IMR-90 (cell line): ENCODE measurements around the gene COLEC11. TPM values are rescaled to one million over a fixed set of nuclear protein-coding genes. Genes with fewer than 3 reads are reported as not detected.

Experiments
- ATAC-seq: fragments of 200-7000 bp; cut with Tn5 transposase; 2 replicates; pipeline ENCODE4 v1.9.1; 2020; ENCODE audit warnings: low read depth, mild to moderate bottlenecking, moderate library complexity
- BruUV-seq: library from RNA; stranded (reverse); fragments of 400-500 nt; replicated peaks from 2 replicates; lab custom pipeline; 2021; lab: Mats Ljungman, UMichigan
- CTCF ChIA-PET: fragments of 300-600 bp; formaldehyde crosslinking; extraction: SDS; loops from one replicate; lab custom pipeline; 2021; ENCODE audit warnings: antibody characterized with exemption; lab: Yijun Ruan, JAX
- POLR2A ChIA-PET: fragments of 300-600 bp; sonication (Branson Sonifier 250); formaldehyde crosslinking; loops from one replicate; lab custom pipeline; 2022; ENCODE audit warnings: antibody characterized with exemption; ENCODE audit not compliant: unreplicated experiment; lab: Charles Lee
- DNase-seq: peaks from one replicate; pipeline ENCODE4 v3.0.0; 2013
- H2AFZ ChIP-seq: replicated peaks from 2 replicates; pipeline ENCODE3; 2013; ENCODE audit warnings: low read length, mild to moderate bottlenecking; ENCODE audit not compliant: poor library complexity
- H2AK5ac ChIP-seq: 2 replicates; pipeline ENCODE4 v1.6.1; 2013; ENCODE audit warnings: low read depth, low read length, inconsistent platforms
- H2AK9ac ChIP-seq: replicated peaks from 2 replicates; pipeline ENCODE3; 2013; ENCODE audit warnings: mild to moderate bottlenecking, low read depth, low read length, moderate library complexity; ENCODE audit not compliant: poor library complexity
- H2BK120ac ChIP-seq: 2 replicates; pipeline ENCODE4 v1.6.1; 2013; ENCODE audit warnings: low read depth, low read length, inconsistent platforms
- H2BK15ac ChIP-seq: 3 replicates; pipeline ENCODE4 v1.6.1; 2013; ENCODE audit warnings: low read depth, low read length, inconsistent platforms
- H2BK20ac ChIP-seq: 2 replicates; pipeline ENCODE4 v1.6.1; 2013; ENCODE audit warnings: low read depth, mild to moderate bottlenecking, inconsistent platforms, low read length, moderate library complexity
- H2BK5ac ChIP-seq: 2 replicates; pipeline ENCODE4 v1.6.1; 2013; ENCODE audit warnings: mild to moderate bottlenecking, low read depth, low read length, inconsistent platforms; ENCODE audit not compliant: poor library complexity, severe bottlenecking
- H3K14ac ChIP-seq: replicated peaks from 2 replicates; pipeline ENCODE4 v1.6.1; 2013; ENCODE audit warnings: low read depth, low read length, inconsistent platforms
- H3K18ac ChIP-seq: 2 replicates; pipeline ENCODE4 v1.6.1; 2013; ENCODE audit warnings: low read depth, low read length, control low read depth
- H3K23ac ChIP-seq: 2 replicates; pipeline ENCODE4 v1.6.1; 2013; ENCODE audit warnings: low read depth, low read length, inconsistent platforms
- H3K27ac ChIP-seq: 2 replicates; pipeline ENCODE4 v1.5.1; 2013; ENCODE audit warnings: mild to moderate bottlenecking, control low read depth, low read length; ENCODE audit not compliant: insufficient read depth
- H3K27me3 ChIP-seq: 2 replicates; pipeline ENCODE4 v1.6.1; 2013; ENCODE audit warnings: low read length; ENCODE audit not compliant: control insufficient read depth, insufficient read depth
- H3K36me3 ChIP-seq: 2 replicates; pipeline ENCODE4 v1.6.1; 2013; ENCODE audit warnings: low read length, mixed read lengths; ENCODE audit not compliant: control insufficient read depth, insufficient read depth
- H3K4ac ChIP-seq: 2 replicates; pipeline ENCODE4 v1.6.1; 2013; ENCODE audit warnings: low read depth, low read length, inconsistent platforms
- H3K4me1 ChIP-seq: 2 replicates; pipeline ENCODE4 v1.6.1; 2013; ENCODE audit warnings: low read length, mixed read lengths; ENCODE audit not compliant: control insufficient read depth, insufficient read depth
- H3K4me2 ChIP-seq: 2 replicates; pipeline ENCODE4 v1.6.1; 2013; ENCODE audit warnings: low read depth, mild to moderate bottlenecking, control low read depth, low read length, moderate library complexity
- H3K4me3 ChIP-seq: 2 replicates; pipeline ENCODE4 v1.5.1; 2013; ENCODE audit warnings: low read depth, mild to moderate bottlenecking, control low read depth, low read length, moderate library complexity; ENCODE audit not compliant: insufficient read depth
- H3K56ac ChIP-seq: 2 replicates; pipeline ENCODE4 v1.6.1; 2013; ENCODE audit warnings: low read length, inconsistent platforms; ENCODE audit not compliant: insufficient read depth; ENCODE audit errors: extremely low read depth
- H3K79me1 ChIP-seq, 2 experiments: 2 replicates each; pipeline ENCODE4 v1.6.1; 2013; ENCODE audit warnings: low read length in 2 of 2, inconsistent platforms in 1 of 2, low read depth in 1 of 2
- H3K9ac ChIP-seq: 2 replicates; pipeline ENCODE4 v1.6.1; 2013; ENCODE audit warnings: low read depth, low read length, control low read depth
- H3K9me1 ChIP-seq: 2 replicates; pipeline ENCODE4 v1.6.1; 2013; ENCODE audit warnings: low read length, inconsistent platforms; ENCODE audit not compliant: insufficient read depth
- H3K9me3 ChIP-seq: 2 replicates; pipeline ENCODE4 v1.6.1; 2013; ENCODE audit warnings: low read length; ENCODE audit not compliant: control insufficient read depth, insufficient read depth
- H4K20me1 ChIP-seq: 2 replicates; pipeline ENCODE4 v1.6.1; 2013; ENCODE audit warnings: low read length, inconsistent platforms; ENCODE audit not compliant: insufficient read depth
- H4K5ac ChIP-seq: 2 replicates; pipeline ENCODE4 v1.6.1; 2013; ENCODE audit warnings: mild to moderate bottlenecking, low read depth, low read length, control low read depth
- H4K8ac ChIP-seq, 2 experiments: 2 replicates each; pipeline ENCODE4 v1.6.1; 2013; ENCODE audit warnings: low read depth in 2 of 2, low read length in 2 of 2, control low read depth in 1 of 2, inconsistent platforms in 1 of 2
- H4K91ac ChIP-seq: 2 replicates; pipeline ENCODE4 v1.6.1; 2013; ENCODE audit warnings: low read depth, low read length, inconsistent platforms; ENCODE audit not compliant: insufficient read depth
- BHLHE40 ChIP-seq: fragments of 150-350 bp; IDR thresholded peaks from 2 replicates; pipeline ENCODE4 v1.6.1; 2016; ENCODE audit warnings: mild to moderate bottlenecking, low read depth, low read length
- CTCF ChIP-seq: conservative IDR thresholded peaks from 2 replicates; pipeline ENCODE4 v1.5.1; 2012; ENCODE audit warnings: mild to moderate bottlenecking, low read depth, low read length, improper control_type of control experiment
- MXI1 ChIP-seq: IDR thresholded peaks from 2 replicates; pipeline ENCODE4 v1.6.1; 2012; ENCODE audit warnings: low read depth, mild to moderate bottlenecking, low read length, moderate library complexity, borderline replicate concordance
- RAD21 ChIP-seq: IDR thresholded peaks from 2 replicates; pipeline ENCODE4 v1.6.1; 2012; ENCODE audit warnings: low read length, improper control_type of control experiment
- SMC3 ChIP-seq: fragments of 150-350 bp; IDR thresholded peaks from 2 replicates; pipeline ENCODE4 v1.6.1; 2016; ENCODE audit warnings: low read depth, mild to moderate bottlenecking, antibody characterized with exemption, low read length, moderate library complexity
- WGBS, 2 experiments: methylation state at CpG; one replicate each; pipeline versions ENCODE4 v1.1.5 to v1.1.7; 2013; ENCODE audit warnings: missing lambda C conversion rate in 2 of 2; ENCODE audit not compliant: insufficient read length in 1 of 2; ENCODE audit errors: extremely low coverage in 2 of 2; 5-methylcytosine and 5-hydroxymethylcytosine counted together
- dilution Hi-C: fragments of 300-500 bp; cut with HindIII; formaldehyde crosslinking; loops from one replicate; pipeline ENCODE4 v1.14.3; 2018; ENCODE audit warnings: low sequenced_read_pairs; ENCODE audit not compliant: unreplicated experiment
- in situ Hi-C: fragments of 300-500 bp; cut with MboI; formaldehyde crosslinking; loops from 3 replicates; pipeline ENCODE4 v1.14.3; 2019; ENCODE audit warnings: low sequenced_read_pairs, inconsistent platforms, mixed read lengths
- intact Hi-C: fragments of 100-400 bp; cut with micrococcal nuclease; formaldehyde crosslinking; loops from 2 replicates; pipeline ENCODE4 v1.10.0; 2022
- polyA plus RNA-seq, 3 experiments: library from polyadenylated mRNA; depleted of rRNA; stranded (reverse); fragments of >200 nt; gene quantifications; 2 replicates each; pipeline ENCODE4 v1.2.3, GENCODE V29; 2012; ENCODE audit warnings: low replicate concordance in 1 of 3
- total RNA-seq: library from RNA; depleted of rRNA; stranded (reverse); fragments of >200 nt; gene quantifications from 2 replicates; pipeline ENCODE4 v1.2.3, GENCODE V29; 2012

The COLEC11 gene
- total and polyA plus RNA-seq, 2 of the 4 experiments (the other 2 are of a cell fraction): under 0.01 to 0.24 TPM

GRCh38 chr2:3675687-3676086 is 80.8 kb downstream of the COLEC11 start (continued):
- no peak for TF ChIP-seq BHLHE40
- no peak for TF ChIP-seq SMC3
- TF ChIP-seq RAD21: no peak

DNA sequence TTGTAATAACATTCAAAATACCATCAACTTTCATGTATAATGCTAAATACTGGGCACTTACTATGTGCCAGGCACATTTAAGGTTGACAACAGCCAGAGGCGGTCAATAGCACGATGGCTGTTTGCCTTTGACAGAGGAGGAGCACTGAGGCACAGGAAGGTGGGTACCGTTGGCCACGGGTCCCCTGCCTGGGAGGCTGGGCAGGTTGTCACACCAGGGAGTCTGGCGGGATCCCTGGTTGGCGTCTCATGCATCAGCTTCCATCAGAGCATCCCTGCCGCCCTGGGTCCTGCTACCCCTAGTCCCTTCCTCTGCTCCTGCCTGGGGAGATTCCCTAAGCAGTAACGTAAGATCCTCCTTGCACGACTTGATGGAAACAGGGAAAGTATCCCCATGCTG is 82.5 kb downstream of the COLEC11 start:
- dilution Hi-C loops: no loop called here
- Histone ChIP-seq H3K9ac (no peak overlapping the region), H4K91ac (no peak overlapping the region), H2BK15ac (no peak overlapping the region), H2AK9ac (no peak overlapping the region), H3K18ac (no peak overlapping the region), H2AK5ac (no peak overlapping the region), H4K20me1 (no peaks in the 10 kb centered on the region), H4K5ac (no peak overlapping the region), H3K23ac (no peak overlapping the region), H3K9me3 (no peaks in the 10 kb centered on the region), H3K4me2 (no peak overlapping the region), H3K4me3 (no peak overlapping the region), H3K56ac (no peak overlapping the region), H3K14ac (no peak overlapping the region), H2BK120ac (no peak overlapping the region), H4K8ac (no peak overlapping the region), H2BK20ac (no peak overlapping the region), H3K27me3 (peaks cover 8% of the 10 kb centered on the region), H3K79me1 (no peaks in the 10 kb centered on the region), H3K27ac (no peak overlapping the region), H3K4me1 (no peaks in the 10 kb centered on the region), H2AFZ (no peak overlapping the region), H2BK5ac (no peak overlapping the region), H3K4ac (no peak overlapping the region), H3K36me3 (no peaks in the 10 kb centered on the region), H3K9me1 (no peaks in the 10 kb centered on the region)
- TF ChIP-seq BHLHE40: no peak
- no peak for TF ChIP-seq MXI1
- TF ChIP-seq CTCF: no peak
- no peak for TF ChIP-seq SMC3
- DNase-seq: no peak
- WGBS, 2 experiments: 92% methylated on average over 2 of the region's 9 CpGs; no CpG with 5 or more reads in 1 of the 2 experiments
- CTCF ChIA-PET: no interaction called here
- no TSS peak for BruUV-seq
- in situ Hi-C loops: no loop called here
- ATAC-seq: no peak
- intact Hi-C loops: no loop called here
- POLR2A ChIA-PET: no interaction called here
